Measurements from ENCODE around the gene PARL. TPM values are rescaled to one million over a fixed set of nuclear protein-coding genes. Genes with fewer than 3 reads are reported as not detected.
A peak's percentile ranks its signal among the peaks of the same experiment; 100 is the strongest.

The PARL gene
- total RNA-seq, 1 donor from 2014 or later: 93.7 TPM

DNA sequence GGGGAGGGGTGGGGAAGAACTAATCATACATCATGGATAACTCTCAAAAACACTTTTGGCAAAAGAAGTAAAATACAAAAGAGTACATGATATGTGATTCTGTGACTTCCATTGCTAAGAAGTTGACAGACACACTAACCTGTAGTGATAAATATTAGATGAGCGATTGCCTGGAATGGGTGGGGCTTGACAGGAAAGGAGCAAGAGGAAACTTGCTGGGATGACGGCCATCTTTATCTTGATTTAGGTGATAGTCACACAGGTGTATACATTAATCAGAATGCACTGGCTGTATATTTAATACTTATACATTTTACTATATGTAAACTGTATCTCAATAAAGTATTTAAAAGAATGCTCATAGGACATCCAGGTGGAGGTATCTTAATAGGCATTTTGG lies 13.1 kb downstream of the PARL start:
- no peak for DNase-seq (ENCODE audit: low spot score)
- peaks cover 4% of the 10 kb centered on the region for H3K36me3 Mint-ChIP-seq (ENCODE audit: low read depth)

DNA sequence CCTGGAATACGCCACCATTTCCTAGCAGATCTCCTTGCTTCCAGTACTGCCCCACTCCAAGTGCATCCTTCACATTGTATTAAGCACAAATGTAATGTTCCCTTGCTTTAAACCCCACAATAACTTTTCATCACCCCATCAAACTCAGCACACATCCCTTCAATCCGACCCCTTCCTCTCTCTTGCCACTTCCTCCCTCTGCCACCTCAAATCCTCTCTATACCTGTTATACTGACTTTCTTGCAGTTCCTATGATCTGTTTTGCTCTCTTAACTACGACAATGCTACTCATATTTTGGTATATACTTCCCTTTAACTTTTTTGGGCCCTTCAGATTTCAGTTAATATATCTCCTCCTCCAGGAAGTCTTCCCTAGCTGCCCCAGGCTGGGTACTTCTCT lies 14.1 kb downstream of the PARL start:
- no peak overlapping the region for H3K27ac Mint-ChIP-seq
- DNase-seq (ENCODE audit: low spot score): no peak
- intact Hi-C loops (cut with micrococcal nuclease): no loop called here
- H3K9me3 Mint-ChIP-seq: no peaks in the 10 kb centered on the region
- H3K27me3 Mint-ChIP-seq (ENCODE audit: insufficient read depth): no peaks in the 10 kb centered on the region
- H3K4me3 Mint-ChIP-seq: no peak overlapping the region
- H3K36me3 Mint-ChIP-seq (ENCODE audit: low read depth): peaks cover 4% of the 10 kb centered on the region
- peaks cover 25% of the 10 kb centered on the region for H3K4me1 Mint-ChIP-seq (ENCODE audit: low read depth)

More for the DNA sequence above, 13.1 kb downstream of the PARL start:
- Mint-ChIP-seq H3K9me3 (no peaks in the 10 kb centered on the region), H3K4me1 (ENCODE audit: low read depth) (peaks cover 27% of the 10 kb centered on the region), H3K27ac (no peak overlapping the region), H3K4me3 (no peak overlapping the region), H3K27me3 (ENCODE audit: insufficient read depth) (no peaks in the 10 kb centered on the region)
- intact Hi-C loops (cut with micrococcal nuclease): no loop called here

DNA sequence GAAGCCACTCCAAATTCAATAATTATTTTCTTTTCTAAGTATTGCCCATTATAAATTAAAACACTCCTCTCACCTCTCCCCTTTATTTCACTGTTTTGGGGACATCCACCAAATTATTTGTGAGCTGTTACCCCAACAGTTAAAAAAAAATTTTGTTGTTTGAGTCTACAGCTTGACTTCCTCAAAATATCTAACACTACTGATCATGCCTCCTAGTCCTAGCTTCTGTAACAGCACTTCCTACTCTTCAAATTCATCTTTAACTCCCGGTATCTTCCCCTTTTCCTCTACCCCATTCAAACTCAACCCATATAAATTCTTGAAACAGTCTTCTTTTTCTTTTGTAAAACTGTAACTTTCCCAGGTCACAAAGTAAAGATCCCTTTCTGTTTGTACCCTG lies 15.9 kb downstream of the PARL start:
- Mint-ChIP-seq H3K27me3 (ENCODE audit: insufficient read depth) (no peaks in the 10 kb centered on the region), H3K4me1 (ENCODE audit: low read depth) (peaks cover 25% of the 10 kb centered on the region), H3K4me3 (no peak overlapping the region), H3K27ac (no peak overlapping the region), H3K9me3 (no peaks in the 10 kb centered on the region), H3K36me3 (ENCODE audit: low read depth) (peaks cover 14% of the 10 kb centered on the region)
- no peak for DNase-seq (ENCODE audit: low spot score)
- intact Hi-C loops (cut with micrococcal nuclease): no loop called here

DNA sequence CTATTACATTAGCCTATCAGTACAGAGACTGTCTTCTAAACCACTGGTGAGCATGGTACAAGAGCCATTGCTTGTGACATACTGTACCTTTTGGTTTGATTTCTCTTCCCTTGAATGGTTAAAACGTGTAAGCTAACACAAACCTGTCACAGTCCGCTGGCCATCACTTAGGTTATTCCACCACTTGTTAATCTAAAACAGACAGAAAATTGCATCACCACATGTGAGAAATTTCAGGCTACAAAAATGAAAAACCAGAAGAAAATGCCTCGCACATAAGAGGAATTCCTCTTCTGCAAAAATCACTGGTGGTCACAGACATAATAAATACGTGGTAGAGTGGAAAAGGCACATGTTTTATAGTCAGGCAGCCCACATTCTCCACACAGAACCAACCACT lies 22.1 kb downstream of the PARL start:
- Mint-ChIP-seq H3K27ac (no peak overlapping the region), H3K9me3 (no peaks in the 10 kb centered on the region), H3K4me1 (ENCODE audit: low read depth) (no peaks in the 10 kb centered on the region), H3K4me3 (no peak overlapping the region), H3K36me3 (ENCODE audit: low read depth) (peaks cover 47% of the 10 kb centered on the region), H3K27me3 (ENCODE audit: insufficient read depth) (no peaks in the 10 kb centered on the region)
- DNase-seq (ENCODE audit: low spot score): no peak
- intact Hi-C loops (cut with micrococcal nuclease): no loop called here

DNA sequence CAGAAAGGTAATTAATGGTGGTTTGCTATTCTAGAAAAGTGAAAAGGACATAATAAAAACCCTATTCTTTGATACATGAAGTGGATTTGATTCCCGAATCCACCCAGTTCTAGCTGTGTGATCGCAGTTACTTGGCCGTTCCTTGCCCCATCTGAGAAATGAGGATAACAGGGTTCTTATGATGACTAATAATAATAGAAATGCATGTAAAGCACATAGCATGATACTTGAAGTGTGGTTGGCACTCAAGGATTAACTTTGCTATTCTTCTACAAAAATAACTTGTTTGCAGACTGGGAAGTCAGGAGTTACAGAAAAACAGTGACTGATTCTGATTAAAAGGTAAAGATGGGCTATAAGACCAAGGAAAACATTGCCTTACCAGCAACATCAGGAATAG lies 26.8 kb downstream of the PARL start:
- no peaks in the 10 kb centered on the region for H3K27me3 Mint-ChIP-seq (ENCODE audit: insufficient read depth)
- intact Hi-C loops (cut with micrococcal nuclease): no loop called here
- H3K36me3 Mint-ChIP-seq (ENCODE audit: low read depth): peaks cover 52% of the 10 kb centered on the region
- no peak overlapping the region for H3K27ac Mint-ChIP-seq
- no peaks in the 10 kb centered on the region for H3K4me1 Mint-ChIP-seq (ENCODE audit: low read depth)
- H3K9me3 Mint-ChIP-seq: no peaks in the 10 kb centered on the region
- no peak overlapping the region for H3K4me3 Mint-ChIP-seq
- no peak for DNase-seq (ENCODE audit: low spot score)

DNA sequence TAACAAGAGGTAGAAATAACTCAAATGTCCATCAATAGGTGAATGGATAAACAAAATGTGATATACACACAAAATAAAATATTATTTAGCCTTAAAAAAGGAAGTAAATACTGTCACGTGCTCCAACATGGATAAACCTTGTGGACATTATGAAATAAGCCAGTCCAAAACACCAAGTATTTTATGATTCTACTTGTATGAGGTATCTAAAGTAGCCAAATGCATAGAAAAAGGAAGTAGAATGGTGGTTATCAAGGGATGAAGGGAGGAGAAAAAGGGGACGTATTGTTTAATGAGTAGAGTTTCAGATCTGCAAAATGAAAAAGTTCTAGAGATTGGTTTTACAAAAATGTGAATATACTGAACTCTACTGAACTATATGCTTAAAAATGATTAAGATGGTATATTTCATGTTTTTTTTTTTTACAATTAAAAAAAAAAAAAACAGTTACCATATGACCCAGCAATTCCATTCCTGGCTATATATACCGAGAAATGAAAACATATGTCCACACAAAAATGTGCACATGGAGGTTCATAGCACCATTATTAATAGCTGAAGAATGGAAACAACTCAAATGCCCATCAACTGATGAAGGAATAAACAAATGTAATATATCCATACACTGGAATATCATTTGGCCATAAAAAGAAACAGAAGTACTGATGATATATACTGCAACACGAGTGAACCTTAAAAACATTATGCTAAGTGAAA lies 30.2 kb downstream of the PARL start:
- Mint-ChIP-seq H3K27me3 (ENCODE audit: insufficient read depth) (no peaks in the 10 kb centered on the region), H3K4me3 (no peak overlapping the region), H3K9me3 (no peaks in the 10 kb centered on the region), H3K36me3 (ENCODE audit: low read depth) (peaks cover 39% of the 10 kb centered on the region), H3K4me1 (ENCODE audit: low read depth) (no peaks in the 10 kb centered on the region), H3K27ac (no peak overlapping the region)
- intact Hi-C loops (cut with micrococcal nuclease): no loop called here
- DNase-seq (ENCODE audit: low spot score): no peak

DNA sequence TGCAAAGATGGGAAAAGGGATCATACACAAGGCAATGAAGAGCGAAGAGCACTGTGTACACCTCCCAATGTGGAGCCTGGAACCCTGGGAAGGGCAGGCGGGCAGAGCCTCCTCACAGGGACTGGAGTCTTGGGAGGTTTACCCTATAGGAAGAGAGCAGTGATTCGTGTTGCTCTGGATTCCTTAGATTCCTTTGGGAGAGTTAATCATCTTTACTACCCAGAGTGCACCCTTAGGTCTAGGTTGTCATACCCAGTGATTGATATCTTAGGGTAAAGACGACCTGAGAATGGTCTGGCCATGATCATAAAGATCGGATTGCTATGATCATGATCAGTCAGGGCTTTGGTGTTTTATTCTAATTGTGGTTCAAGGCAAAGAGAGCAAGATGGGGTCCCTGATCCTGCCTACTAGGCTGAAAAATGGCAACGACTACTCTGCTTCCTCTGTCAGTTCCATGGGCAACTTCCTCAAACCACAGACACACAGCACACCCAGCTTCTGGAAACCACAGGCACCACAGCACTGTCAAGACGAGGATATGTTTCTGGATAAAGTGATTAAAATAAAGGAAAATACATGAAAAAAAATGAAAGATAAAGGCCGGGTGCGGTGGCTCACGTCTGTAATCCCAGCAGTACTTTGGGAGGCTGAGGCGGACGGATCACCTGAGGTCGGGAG lies 38.9 kb downstream of the PARL start:
- H3K27ac Mint-ChIP-seq: no peak overlapping the region
- H3K36me3 Mint-ChIP-seq (ENCODE audit: low read depth): peaks cover 51% of the 10 kb centered on the region
- H3K4me1 Mint-ChIP-seq (ENCODE audit: low read depth): peaks cover 14% of the 10 kb centered on the region
- intact Hi-C loops (cut with micrococcal nuclease): no loop called here
- no peak for DNase-seq (ENCODE audit: low spot score)
- H3K9me3 Mint-ChIP-seq: no peaks in the 10 kb centered on the region
- H3K27me3 Mint-ChIP-seq (ENCODE audit: insufficient read depth): no peaks in the 10 kb centered on the region
- H3K4me3 Mint-ChIP-seq: no peak overlapping the region

DNA sequence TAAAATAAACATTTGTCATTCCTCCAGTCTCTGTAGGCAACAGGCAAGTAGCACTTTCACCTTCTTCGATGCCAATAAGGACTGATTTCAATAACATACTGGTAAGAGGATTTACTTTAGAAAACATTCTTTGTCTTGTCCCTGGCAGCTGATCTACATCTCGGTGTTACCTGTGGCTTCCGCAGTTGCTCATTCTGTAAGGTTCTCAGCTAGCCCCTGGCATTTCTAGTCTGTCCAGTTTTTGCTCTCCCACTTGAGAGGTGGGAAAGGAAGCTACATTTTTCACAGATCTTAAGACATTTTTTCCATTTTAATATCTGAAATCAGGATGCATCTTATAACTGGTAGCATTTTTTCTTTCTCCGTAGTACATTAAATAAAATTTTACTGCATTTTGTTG lies 39.6 kb downstream of the PARL start:
- Mint-ChIP-seq H3K27ac (peak overlapping the region; percentile 63), H3K27me3 (ENCODE audit: insufficient read depth) (no peaks in the 10 kb centered on the region), H3K36me3 (ENCODE audit: low read depth) (peaks cover 46% of the 10 kb centered on the region), H3K4me1 (ENCODE audit: low read depth) (peaks cover 14% of the 10 kb centered on the region), H3K9me3 (no peaks in the 10 kb centered on the region), H3K4me3 (no peak overlapping the region)
- DNase-seq (ENCODE audit: low spot score): no peak
- intact Hi-C loops (cut with micrococcal nuclease): no loop called here

DNA sequence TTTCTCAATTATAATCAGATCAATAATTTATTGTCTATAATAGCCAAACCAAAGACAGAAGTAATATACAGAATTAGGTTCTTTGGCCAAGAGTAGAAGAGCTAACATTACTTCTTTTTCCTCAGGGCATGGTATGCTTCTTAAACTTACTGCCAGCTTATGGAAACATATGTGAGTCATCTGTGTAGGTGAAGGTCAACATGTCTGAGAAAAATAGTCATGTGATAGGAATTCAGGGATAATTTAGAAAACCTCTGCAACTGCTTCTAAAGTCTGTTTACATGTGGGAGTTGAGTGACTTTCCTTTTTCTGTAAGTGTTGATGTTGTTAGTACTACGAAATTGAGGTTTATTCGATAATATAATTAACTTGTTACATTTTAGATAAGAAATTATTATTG lies 40.1 kb downstream of the PARL start:
- Mint-ChIP-seq H3K4me3 (no peak overlapping the region), H3K27me3 (ENCODE audit: insufficient read depth) (no peaks in the 10 kb centered on the region), H3K36me3 (ENCODE audit: low read depth) (peaks cover 48% of the 10 kb centered on the region), H3K9me3 (no peaks in the 10 kb centered on the region), H3K4me1 (ENCODE audit: low read depth) (peaks cover 14% of the 10 kb centered on the region), H3K27ac (peak overlapping the region; percentile 67)
- intact Hi-C loops (cut with micrococcal nuclease): loop anchor here (5.0 kb wide), 1 partner anchor 38 kb away; the partner anchor contains the start of gene PARL
- DNase-seq (ENCODE audit: low spot score): no peak

DNA sequence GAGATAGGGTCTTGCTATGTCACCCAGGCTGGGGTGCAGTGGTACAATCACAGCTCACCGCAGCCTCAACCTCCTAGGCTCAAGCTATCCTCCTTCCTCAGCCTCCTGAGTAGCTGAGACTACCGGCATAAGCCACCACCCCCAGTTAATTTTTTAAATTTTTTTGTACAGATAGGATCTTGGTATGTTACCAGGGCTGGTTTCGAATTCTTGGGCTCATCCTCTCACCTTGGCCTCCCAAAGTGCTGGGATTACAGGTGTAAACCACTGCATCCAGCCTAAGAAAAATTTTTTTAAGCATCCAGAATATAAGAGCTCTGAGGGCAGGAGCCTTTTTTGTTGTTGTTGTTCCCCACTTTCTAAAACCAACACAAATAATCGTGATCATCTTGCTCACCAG lies 44.9 kb downstream of the PARL start:
- Mint-ChIP-seq H3K4me3 (no peak overlapping the region), H3K27me3 (ENCODE audit: insufficient read depth) (no peaks in the 10 kb centered on the region), H3K9me3 (no peaks in the 10 kb centered on the region), H3K36me3 (ENCODE audit: low read depth) (peaks cover 34% of the 10 kb centered on the region), H3K27ac (no peak overlapping the region), H3K4me1 (ENCODE audit: low read depth) (peaks cover 6% of the 10 kb centered on the region)
- intact Hi-C loops (cut with micrococcal nuclease): loop anchor here (5.0 kb wide), 1 partner anchor 43 kb away; the partner anchor contains the start of gene PARL
- no peak for DNase-seq (ENCODE audit: low spot score)

DNA sequence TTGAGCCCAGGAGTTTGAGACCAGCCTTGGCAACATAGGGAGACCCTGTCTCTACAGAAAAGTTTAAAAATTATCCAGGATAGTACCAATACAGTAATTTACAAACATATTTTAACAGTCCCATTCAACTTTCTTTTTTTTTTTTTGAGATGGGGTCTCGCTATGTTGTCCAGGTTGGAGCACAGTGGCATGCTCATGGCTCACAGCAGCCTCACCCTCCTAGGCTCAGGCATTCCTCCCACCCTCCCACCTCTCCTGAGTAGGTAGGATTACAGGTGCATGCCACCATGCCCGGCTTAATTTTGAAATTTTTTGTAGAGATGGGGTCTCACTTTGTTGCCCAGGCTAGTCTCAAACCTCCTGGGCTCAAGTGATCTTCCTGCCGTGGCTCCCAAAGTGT lies 46.8 kb downstream of the PARL start:
- no peak overlapping the region for H3K27ac Mint-ChIP-seq
- H3K4me1 Mint-ChIP-seq (ENCODE audit: low read depth): no peaks in the 10 kb centered on the region
- no peaks in the 10 kb centered on the region for H3K9me3 Mint-ChIP-seq
- intact Hi-C loops (cut with micrococcal nuclease): no loop called here
- H3K36me3 Mint-ChIP-seq (ENCODE audit: low read depth): peaks cover 34% of the 10 kb centered on the region
- DNase-seq (ENCODE audit: low spot score): no peak
- H3K4me3 Mint-ChIP-seq: no peak overlapping the region
- no peaks in the 10 kb centered on the region for H3K27me3 Mint-ChIP-seq (ENCODE audit: insufficient read depth)

DNA sequence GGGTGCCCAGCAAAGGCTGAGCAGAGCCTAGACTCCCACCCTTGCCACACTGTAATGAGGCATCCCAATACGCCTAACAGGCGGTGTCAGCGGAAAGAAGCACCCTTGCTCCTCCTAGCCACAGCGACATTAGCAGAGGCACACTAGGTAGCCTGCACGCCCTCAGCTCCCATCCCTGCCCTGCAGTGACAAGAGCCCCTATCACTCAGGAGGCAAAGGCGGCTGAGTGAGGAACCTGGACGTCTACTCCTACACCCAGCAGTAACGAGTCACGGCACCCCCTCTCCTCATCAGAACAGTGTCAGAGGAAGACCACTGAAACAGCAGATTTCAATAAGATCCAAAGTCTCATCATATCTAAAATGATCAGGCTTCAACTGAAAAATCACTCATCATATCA lies 47.3 kb downstream of the PARL start:
- Mint-ChIP-seq H3K27ac (peak overlapping the region; percentile 48), H3K4me3 (no peak overlapping the region), H3K27me3 (ENCODE audit: insufficient read depth) (no peaks in the 10 kb centered on the region), H3K9me3 (no peaks in the 10 kb centered on the region), H3K36me3 (ENCODE audit: low read depth) (peaks cover 34% of the 10 kb centered on the region), H3K4me1 (ENCODE audit: low read depth) (no peaks in the 10 kb centered on the region)
- DNase-seq (ENCODE audit: low spot score): no peak
- intact Hi-C loops (cut with micrococcal nuclease): no loop called here

DNA sequence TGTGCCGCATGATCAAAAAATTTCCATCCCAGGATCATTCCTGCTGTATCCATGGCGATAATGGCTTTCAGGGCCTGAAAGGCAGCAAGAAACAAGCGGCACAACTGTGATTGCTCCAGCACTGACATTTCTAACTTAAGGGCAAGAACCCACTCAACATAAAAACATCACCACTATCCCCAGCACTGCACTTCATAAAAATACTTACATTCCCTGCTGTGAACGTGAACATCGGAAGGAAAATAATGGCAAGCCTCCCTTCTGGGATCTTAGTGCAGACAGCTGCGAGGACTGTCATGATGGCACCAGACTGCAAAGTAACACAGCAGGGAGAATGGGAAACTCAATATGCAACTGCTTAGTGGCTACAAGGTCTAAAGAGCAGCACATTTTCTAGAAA lies 51.2 kb downstream of the PARL start:
- intact Hi-C loops (cut with micrococcal nuclease): no loop called here
- H3K27ac Mint-ChIP-seq: no peak overlapping the region
- no peaks in the 10 kb centered on the region for H3K9me3 Mint-ChIP-seq
- no peaks in the 10 kb centered on the region for H3K4me1 Mint-ChIP-seq (ENCODE audit: low read depth)
- H3K27me3 Mint-ChIP-seq (ENCODE audit: insufficient read depth): no peaks in the 10 kb centered on the region
- DNase-seq (ENCODE audit: low spot score): no peak
- H3K36me3 Mint-ChIP-seq (ENCODE audit: low read depth): peaks cover 16% of the 10 kb centered on the region
- H3K4me3 Mint-ChIP-seq: no peak overlapping the region
